SK-MEL-5 (cell line): ENCODE data around the gene SMARCA1. TPM values are rescaled to one million over a fixed set of nuclear protein-coding genes. Genes with fewer than 3 reads are reported as not detected.

ENCODE experiments used
- DNase-seq: peaks from one replicate; pipeline ENCODE4 v3.0.0-alpha.2; 2016; ENCODE audit warnings: low read depth, low spot score
- in situ Hi-C: cut with HindIII; loops from 2 replicates; pipeline ENCODE4 v1.10.0; 2016; ENCODE audit warnings: low sequenced_read_pairs, high pct_unique_total_duplicates, low pct_unique_long_range_greater_than_20kb
- total RNA-seq: library from RNA; depleted of rRNA; stranded (reverse); fragments of >200 nt; shearing (Covaris generic); gene quantifications from 2 replicates; pipeline ENCODE4 v1.2.3, GENCODE V29; 2014

The SMARCA1 gene
- total RNA-seq, 1 experiment from 2014 or later, result 46.9 TPM

- DNase-seq, result no peak
- in situ Hi-C loops, result no loop called here
Observed at GRCh38 chrX:129490330-129490729, 33.0 kb downstream of the SMARCA1 start.

DNA sequence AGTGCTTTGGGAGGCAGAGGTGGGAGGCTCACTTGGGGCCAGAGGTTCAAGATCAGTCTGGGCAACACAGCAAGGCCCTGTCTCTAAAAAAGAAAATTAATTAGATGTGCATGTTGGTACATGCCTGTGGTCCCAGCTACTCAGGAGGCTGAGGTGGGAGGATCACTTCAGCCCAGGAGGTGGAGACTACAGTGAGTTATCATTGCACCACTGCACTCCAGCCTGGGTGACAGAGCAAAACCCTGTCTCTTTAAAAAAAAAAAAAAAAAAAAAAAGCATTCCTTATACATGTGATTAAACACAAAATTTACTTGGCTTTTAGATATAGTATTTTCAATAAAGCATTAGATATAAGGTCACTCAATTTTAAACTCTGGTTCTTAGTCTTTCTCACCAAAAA, 34.9 kb downstream of the SMARCA1 start:
- in situ Hi-C loops, result no loop called here
- no peak for DNase-seq

DNA sequence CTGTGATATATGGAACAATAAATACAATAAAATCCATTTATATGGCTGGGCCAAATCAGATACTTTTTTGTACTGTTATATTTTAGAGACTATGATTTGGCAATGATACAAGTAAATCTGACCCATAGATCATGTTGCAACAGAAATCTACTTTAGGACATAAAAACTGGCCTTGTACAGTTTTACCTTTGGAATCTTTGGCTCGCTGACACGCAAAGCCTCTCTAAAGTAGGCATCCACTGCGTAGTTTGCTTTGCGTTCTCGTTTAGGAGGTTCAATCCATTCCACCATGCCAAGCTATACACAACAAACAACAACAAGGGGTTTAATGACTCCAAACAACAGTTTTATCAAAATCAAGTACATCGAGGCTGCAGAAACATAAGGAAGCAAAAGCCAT, 42.4 kb downstream of the SMARCA1 start:
- no peak for DNase-seq
- in situ Hi-C loops, result no loop called here

- in situ Hi-C loops, result no loop called here
- peak; percentile 27 for DNase-seq
Observed at GRCh38 chrX:129478516-129478915, 44.8 kb downstream of the SMARCA1 start.

- in situ Hi-C loops, result no loop called here
- no peak for DNase-seq
Observed at GRCh38 chrX:129472116-129472515, 51.2 kb downstream of the SMARCA1 start.

GRCh38 chrX:129462707-129463106, 60.6 kb downstream of the SMARCA1 start:
- in situ Hi-C loops, result no loop called here
- DNase-seq, result peak; percentile 45

DNA sequence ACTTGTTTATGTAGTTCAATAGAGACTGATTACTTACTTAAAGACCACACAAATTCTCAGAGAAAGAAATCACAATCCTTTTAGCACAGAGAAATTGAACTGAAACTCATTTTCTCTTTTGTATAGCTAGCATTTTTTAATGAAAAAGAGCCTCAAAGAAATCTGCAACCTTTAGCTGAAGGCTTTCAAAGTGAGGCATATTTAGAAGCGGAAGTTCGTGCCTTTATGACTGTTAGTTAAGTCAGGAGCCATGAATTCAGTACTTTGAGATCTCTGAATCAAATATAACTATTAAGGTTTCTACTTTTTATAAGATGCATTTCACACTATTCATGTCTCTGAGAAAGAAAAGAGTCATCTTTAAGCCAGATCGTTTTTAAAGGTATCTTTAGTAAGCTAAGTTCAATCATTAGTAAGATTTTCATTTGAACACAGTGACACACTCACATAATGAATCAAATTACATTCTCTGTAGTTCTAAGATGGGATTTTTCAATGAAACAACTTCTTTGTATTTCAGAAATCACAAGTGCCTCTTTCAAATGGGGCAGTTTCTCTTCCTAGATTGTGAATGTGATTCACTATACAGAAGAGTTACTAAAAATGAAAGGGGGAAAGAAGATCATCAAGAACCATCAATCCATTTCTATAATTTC, 61.4 kb downstream of the SMARCA1 start:
- DNase-seq, result peak; percentile 79
- in situ Hi-C loops, result no loop called here

GRCh38 chrX:129452523-129452922, 70.8 kb downstream of the SMARCA1 start:
- in situ Hi-C loops, result no loop called here
- no peak for DNase-seq

- DNase-seq, result no peak
- in situ Hi-C loops, result no loop called here
Observed at GRCh38 chrX:129450123-129450522, 73.2 kb downstream of the SMARCA1 start.

DNA sequence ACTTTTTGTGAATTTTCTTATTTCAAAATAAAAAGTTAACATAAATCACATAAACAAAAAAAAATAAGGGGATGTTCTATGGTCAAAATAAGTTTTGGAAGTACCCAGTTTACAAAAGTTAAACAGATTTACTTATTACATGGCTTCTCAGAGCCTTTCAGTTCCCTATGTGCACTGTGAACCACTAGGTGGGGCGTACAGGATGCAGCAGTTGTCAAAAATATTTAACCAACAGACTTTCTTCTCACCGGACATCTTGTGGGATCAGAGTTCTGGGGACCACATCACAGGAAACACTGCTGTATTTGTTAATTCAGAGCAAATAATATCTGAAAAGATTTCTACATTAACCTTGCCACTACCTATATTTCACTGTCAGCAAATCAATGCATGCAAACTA, 74.1 kb downstream of the SMARCA1 start:
- in situ Hi-C loops, result no loop called here

GRCh38 chrX:129445436-129445835, 77.9 kb downstream of the SMARCA1 start:
- in situ Hi-C loops, result no loop called here

More for the DNA sequence above, 74.1 kb downstream of the SMARCA1 start:
- peak; percentile 37 for DNase-seq

GRCh38 chrX:129433945-129434344, 89.3 kb downstream of the SMARCA1 start:
- DNase-seq, result no peak
- in situ Hi-C loops, result no loop called here

More at GRCh38 chrX:129445436-129445835, 77.9 kb downstream of the SMARCA1 start:
- DNase-seq, result no peak

GRCh38 chrX:129433461-129433860, 89.8 kb downstream of the SMARCA1 start:
- in situ Hi-C loops, result no loop called here
- no peak for DNase-seq

DNA sequence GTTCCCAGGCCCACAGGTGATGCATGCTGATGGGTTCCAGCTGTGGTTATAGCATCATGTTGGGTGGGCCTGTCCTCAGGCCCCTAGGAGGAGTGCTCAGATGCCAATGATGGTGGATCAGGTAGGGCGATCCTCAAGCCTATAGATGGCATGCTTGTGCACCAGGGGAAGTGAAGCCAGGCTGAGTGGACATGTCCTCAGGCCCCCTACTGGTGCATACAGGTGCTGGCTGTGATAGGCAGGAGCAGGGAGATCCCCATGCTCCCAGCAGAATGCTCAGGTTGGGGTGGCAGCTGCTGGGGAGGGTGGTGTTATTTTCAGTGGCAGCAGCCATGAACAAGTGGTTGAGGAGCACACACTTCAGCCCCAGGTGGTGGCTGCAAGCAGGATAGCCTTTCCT, 96.0 kb downstream of the SMARCA1 start:
- in situ Hi-C loops, result no loop called here
- no peak for DNase-seq

DNA sequence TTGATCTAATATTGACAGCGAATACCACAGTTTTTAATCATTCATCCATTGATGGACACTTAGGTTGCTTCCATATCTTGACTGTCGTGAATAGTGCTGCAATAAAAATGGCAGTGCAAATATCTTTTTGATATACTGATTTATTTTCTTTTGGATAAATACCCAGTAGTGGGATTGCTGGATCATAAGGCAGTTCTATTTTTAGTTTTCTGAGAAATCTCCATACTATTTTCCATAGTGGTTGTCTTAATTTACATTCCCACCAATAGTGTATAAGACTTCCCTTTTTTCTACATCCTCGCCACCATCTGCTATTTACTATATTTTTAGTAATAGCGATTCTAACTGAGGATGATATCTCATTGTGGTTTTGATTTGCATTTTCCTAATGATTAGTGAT, 100.1 kb downstream of the SMARCA1 start:
- in situ Hi-C loops, result no loop called here
- DNase-seq, result no peak

DNA sequence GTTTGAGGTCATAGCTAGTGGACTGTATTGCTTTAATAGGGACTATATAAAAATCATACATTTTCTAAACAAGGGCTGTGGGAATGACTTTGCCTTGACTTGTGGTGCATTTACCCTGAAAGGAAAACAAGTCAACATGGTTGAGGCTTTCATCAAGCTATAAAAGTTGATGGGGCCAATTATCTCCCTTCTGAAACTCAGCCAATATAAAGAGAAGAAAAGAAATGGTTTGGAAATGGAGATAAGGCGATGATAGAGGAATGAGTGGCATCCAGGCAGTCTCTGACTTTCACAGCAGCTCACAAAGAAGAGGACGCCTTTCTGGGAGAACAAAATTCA, 118.7 kb downstream of the SMARCA1 start:
- DNase-seq, result no peak
- in situ Hi-C loops, result no loop called here

- no peak for DNase-seq
- in situ Hi-C loops, result no loop called here
Observed at GRCh38 chrX:129403974-129404669, 119.2 kb downstream of the SMARCA1 start.
